GM12878 (cell line): ENCODE measurements around the gene PFKM. TPM values are rescaled to one million over a fixed set of nuclear protein-coding genes. Genes with fewer than 3 reads are reported as not detected.
A peak's percentile ranks its signal among the peaks of the same experiment; 100 is the strongest.

Experiments used
- ATAC-seq: fragments of 200-7000 bp; cut with Tn5 transposase; 3 replicates; pipeline ENCODE4 v1.9.1; 2020; ENCODE audit warnings: mild to moderate bottlenecking, moderate library complexity
- BruUV-seq: library from RNA; stranded (reverse); fragments of 400-500 nt; replicated peaks from 2 replicates; lab custom pipeline; 2021; lab: Mats Ljungman, UMichigan
- CTCF ChIA-PET: fragments of 300-600 bp; sonication (Branson Sonifier 250); formaldehyde crosslinking; extraction: SDS; loops from one replicate; lab custom pipeline; 2021; ENCODE audit warnings: inconsistent platforms; lab: Yijun Ruan, JAX
- POLR2A ChIA-PET: fragments of 350-600 bp; formaldehyde crosslinking; extraction: SDS; loops from one replicate; lab custom pipeline; 2021; ENCODE audit warnings: inconsistent platforms; lab: Charles Lee
- RAD21 ChIA-PET: fragments of 300-600 bp; sonication (Branson Sonifier 250); formaldehyde crosslinking; loops from one replicate; lab custom pipeline; 2023; ENCODE audit warnings: antibody characterized with exemption; ENCODE audit not compliant: unreplicated experiment; lab: Charles Lee
- SMC1A ChIA-PET: fragments of 300-600 bp; sonication (Branson Sonifier 250); formaldehyde crosslinking; loops from one replicate; lab custom pipeline; 2023; ENCODE audit not compliant: unreplicated experiment, uncharacterized antibody; lab: Charles Lee
- DNase-seq: peaks from one replicate; pipeline ENCODE4 v3.0.0-alpha.2; 2011; ENCODE audit warnings: low read depth, low spot score
- FAIRE-seq: peaks from 3 replicates; lab custom pipeline; 2011; peaks lifted over from hg19 to GRCh38; lab: Jason Lieb, UNC
- H2AFZ ChIP-seq: 2 replicates; pipeline ENCODE4 v1.6.0; 2011; ENCODE audit warnings: low read depth, low read length, control low read depth; ENCODE audit not compliant: control insufficient read depth
- H3K27ac ChIP-seq: 2 replicates; pipeline ENCODE4 v1.5.1; 2011; ENCODE audit warnings: control low read depth; ENCODE audit not compliant: control insufficient read depth, insufficient read depth
- H3K27me3 ChIP-seq, 2 experiments: replicated peaks in 1 of 2; 2 replicates each; pipeline versions ENCODE4 v1.6.0 to v1.6.1; 2011; ENCODE audit warnings: low read length in 1 of 2; ENCODE audit not compliant: control insufficient read depth in 2 of 2, insufficient read depth in 2 of 2
- H3K36me3 ChIP-seq, 2 experiments: 2 replicates each; pipeline ENCODE4 v1.5.1; 2011; ENCODE audit warnings: low read length in 1 of 2; ENCODE audit not compliant: control insufficient read depth in 2 of 2, insufficient read depth in 2 of 2
- H3K4me1 ChIP-seq: 2 replicates; pipeline ENCODE4 v1.6.1; 2011; ENCODE audit warnings: mild to moderate bottlenecking, low read length, moderate library complexity, mixed read lengths; ENCODE audit not compliant: control insufficient read depth, insufficient read depth
- H3K4me2 ChIP-seq: 2 replicates; pipeline ENCODE4 v1.6.0; 2011; ENCODE audit warnings: control low read depth; ENCODE audit not compliant: control insufficient read depth, insufficient read depth
- H3K4me3 ChIP-seq: fragments of 200-600 bp; sonication (generic); 2 replicates; pipeline ENCODE4 v1.5.1; 2016
- H3K79me2 ChIP-seq: 2 replicates; pipeline ENCODE4 v1.6.0; 2011; ENCODE audit warnings: low read length; ENCODE audit not compliant: control insufficient read depth, insufficient read depth
- H3K9ac ChIP-seq: 2 replicates; pipeline ENCODE4 v1.8.0; 2011; ENCODE audit warnings: low read length, control low read depth, mixed read lengths; ENCODE audit not compliant: control insufficient read depth, insufficient read depth
- H3K9me3 ChIP-seq: replicated peaks from 3 replicates; pipeline ENCODE4 v1.5.1; 2011; ENCODE audit warnings: mild to moderate bottlenecking, low read length; ENCODE audit not compliant: control insufficient read depth, insufficient read depth
- H4K20me1 ChIP-seq: 2 replicates; pipeline ENCODE4 v1.6.0; 2011; ENCODE audit not compliant: control insufficient read depth, insufficient read depth
- BRCA1 ChIP-seq: IDR thresholded peaks from 2 replicates; pipeline ENCODE4 v1.6.1; 2011; ENCODE audit warnings: low read depth, low read length, improper control_type of control experiment
- CBX5 ChIP-seq: sonication (generic); IDR thresholded peaks from 2 replicates; pipeline ENCODE4 v1.6.1; 2016; ENCODE audit warnings: low read depth, moderate library complexity, mild to moderate bottlenecking, inconsistent platforms
- GABPA ChIP-seq: IDR thresholded peaks from 2 replicates; pipeline ENCODE4 v1.6.1; 2014; ENCODE audit warnings: antibody characterized with exemption, low read depth, mild to moderate bottlenecking, inconsistent platforms
- HDAC6 ChIP-seq: fragments of 200-600 bp; sonication (generic); IDR thresholded peaks from one replicate; pipeline ENCODE4 v1.8.0; 2017; ENCODE audit warnings: antibody characterized with exemption; ENCODE audit not compliant: unreplicated experiment
- IKZF2 ChIP-seq, 2 experiments: fragments of 450-650 bp; IDR thresholded peaks; 2 replicates each; pipeline ENCODE4 v1.6.1; 2017; ENCODE audit warnings: mild to moderate bottlenecking in 2 of 2, moderate library complexity in 2 of 2
- JUND ChIP-seq: IDR thresholded peaks from 2 replicates; pipeline ENCODE4 v1.6.1; 2012; ENCODE audit warnings: low read depth, mild to moderate bottlenecking, low read length, improper control_type of control experiment, moderate library complexity
- KLF5 ChIP-seq: fragments of 450-650 bp; IDR thresholded peaks from 2 replicates; pipeline ENCODE4 v1.6.1; 2014; ENCODE audit warnings: mild to moderate bottlenecking; ENCODE audit not compliant: partially characterized antibody
- LARP7 ChIP-seq: fragments of 450-650 bp; IDR thresholded peaks from 2 replicates; pipeline ENCODE4 v1.6.1; 2017; ENCODE audit warnings: mild to moderate bottlenecking
- MYC ChIP-seq: IDR thresholded peaks from 2 replicates; pipeline ENCODE4 v1.6.1; 2011; ENCODE audit warnings: mild to moderate bottlenecking, low read length, moderate library complexity, inconsistent platforms; ENCODE audit not compliant: insufficient read depth, insufficient replicate concordance, insufficient read length, severe bottlenecking
- NFYB ChIP-seq: IDR thresholded peaks from 2 replicates; pipeline ENCODE4 v1.6.1; 2011; ENCODE audit warnings: low read depth, mild to moderate bottlenecking, low read length, improper control_type of control experiment, moderate library complexity; ENCODE audit not compliant: insufficient read depth
- RAD21 ChIP-seq: IDR thresholded peaks from 2 replicates; pipeline ENCODE4 v1.6.1; 2011; ENCODE audit warnings: mild to moderate bottlenecking, low read depth, low read length, moderate library complexity; ENCODE audit not compliant: insufficient read depth
- RAD51 ChIP-seq: fragments of 450-650 bp; IDR thresholded peaks from 2 replicates; pipeline ENCODE4 v1.6.1; 2016; ENCODE audit warnings: moderate library complexity, mild to moderate bottlenecking, inconsistent platforms
- SMARCA5 ChIP-seq: fragments of 450-650 bp; IDR thresholded peaks from 2 replicates; pipeline ENCODE4 v1.6.1; 2017; ENCODE audit warnings: mild to moderate bottlenecking
- SMC3 ChIP-seq: IDR thresholded peaks from 2 replicates; pipeline ENCODE4 v1.6.1; 2011; ENCODE audit warnings: low read length, improper control_type of control experiment, borderline replicate concordance
- STAT1 ChIP-seq: fragments of 450-650 bp; conservative IDR thresholded peaks from 2 replicates; pipeline ENCODE4 v1.6.1; 2014; ENCODE audit warnings: antibody characterized with exemption, mild to moderate bottlenecking
- SUZ12 ChIP-seq: fragments of 200-600 bp; sonication (generic); IDR thresholded peaks from one replicate; pipeline ENCODE4 v1.6.1; 2018; ENCODE audit warnings: antibody characterized with exemption, mild to moderate bottlenecking; ENCODE audit not compliant: unreplicated experiment
- WGBS: methylation state at CpG from one replicate; pipeline ENCODE4 v1.1.6; 2016; ENCODE audit warnings: low lambda C conversion rate; ENCODE audit not compliant: insufficient replicate concordance, insufficient coverage; ENCODE audit errors: missing lambda C conversion rate; 5-methylcytosine and 5-hydroxymethylcytosine counted together
- in situ Hi-C: fragments of 300-500 bp; cut with MboI; formaldehyde crosslinking; loops from 9 replicates; pipeline ENCODE4 v1.14.3; 2018; ENCODE audit warnings: mixed read lengths
- intact Hi-C: fragments of 100-400 bp; cut with micrococcal nuclease; formaldehyde crosslinking; loops from one replicate; pipeline ENCODE4 v1.14.2; 2022; ENCODE audit not compliant: unreplicated experiment
- polyA plus RNA-seq, 11 experiments: library from polyadenylated mRNA; depleted of rRNA in 4 of 11; unstranded in 6 of 11; stranded (reverse) in 5 of 11; fragments of >200 nt; fragmentation: Nextera tagmentation in 4 of 11; fragmentation: Illumina TruSeq in 1 of 11; extraction: Ambion mirVana in 4 of 11; extraction: Trizol in 1 of 11; gene quantifications; 1 replicate in 1 of 11; 2 replicates in 10 of 11; pipeline versions ENCODE4 v1.2.1 to v1.2.3, GENCODE V29; 2011 to 2016; ENCODE audit warnings: inconsistent platforms in 2 of 11, missing spikeins in 2 of 11, low read depth in 1 of 11
- total RNA-seq, 4 experiments: library from RNA; depleted of rRNA in 3 of 4; stranded (reverse); fragments of >200 nt in 3 of 4; fragmentation: Illumina TruSeq in 1 of 4; extraction: Trizol in 1 of 4; gene quantifications; 2 replicates each; pipeline versions ENCODE4 v1.2.1 to v1.2.3, GENCODE V29; 2013 to 2021
- TF ChIP-seq, protein P1 (sequence below): fragments of 150-350 bp; IDR thresholded peaks from 2 replicates; pipeline ENCODE4 v1.6.1; 2014; ENCODE audit warnings: mild to moderate bottlenecking, low read depth, low read length
- TF ChIP-seq, protein P2 (sequence below): fragments of 450-650 bp; IDR thresholded peaks from 2 replicates; pipeline ENCODE4 v1.6.1; 2017; ENCODE audit warnings: mild to moderate bottlenecking, moderate library complexity

PFKM gene
- total and polyA plus RNA-seq, 10 of the 15 experiments (the other 5 are each of a cell fraction or from before 2014, with no cell fraction given): 27.6 to 80.0 (median 55.8) TPM

DNA sequence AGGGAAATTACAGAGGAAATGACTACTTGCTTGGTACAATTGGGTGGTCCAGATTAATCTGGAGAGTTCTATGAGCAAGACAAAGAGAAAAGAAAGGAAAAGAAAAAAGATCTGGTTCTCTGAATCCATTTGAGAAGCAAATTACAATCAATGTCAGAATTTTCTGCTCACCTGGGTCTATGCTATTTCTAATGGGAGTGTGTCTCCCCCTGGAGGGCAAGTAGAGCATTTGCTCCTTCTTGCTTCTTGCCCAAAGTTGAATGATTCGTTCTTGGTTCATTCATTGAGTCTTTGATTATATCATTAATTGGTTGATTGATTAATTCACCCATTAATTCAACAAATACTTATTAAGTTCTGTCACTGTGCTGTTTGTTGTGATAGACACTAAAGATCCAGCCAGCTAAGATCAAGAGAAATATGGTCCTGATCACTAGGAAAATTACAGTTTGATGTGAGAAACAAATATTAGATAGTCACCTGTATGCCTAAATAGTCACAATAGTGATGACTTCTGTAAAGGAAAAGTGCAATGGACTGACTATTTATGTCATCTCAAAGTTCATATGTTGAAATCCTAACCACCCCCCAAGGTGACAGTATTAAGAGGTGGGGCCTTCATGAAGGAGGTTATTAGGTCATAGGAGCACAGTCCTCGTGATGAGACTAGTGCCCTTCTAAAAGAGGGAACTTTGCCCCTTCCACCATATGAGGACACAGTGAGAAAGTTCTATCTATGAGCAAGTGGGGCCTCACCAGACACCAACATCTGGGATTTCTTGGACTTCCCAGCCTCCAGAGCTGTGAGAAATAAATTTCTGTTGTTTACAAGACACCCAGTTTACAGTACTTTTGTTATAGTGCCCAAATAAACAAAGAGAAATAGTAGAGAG, 46.2 kb downstream of the PFKM start:
- Histone ChIP-seq H3K27me3 (peaks cover 0 to 2% of the 10 kb centered on the region in 2 experiments; a peak in 2 of 4 replicates), H3K4me2 (no peak overlapping the region), H3K4me3 (no peak overlapping the region), H2AFZ (no peak overlapping the region), H3K79me2 (no peaks in the 10 kb centered on the region), H3K9me3 (no peaks in the 10 kb centered on the region), H3K27ac (no peak overlapping the region), H3K36me3 (no peaks in the 10 kb centered on the region), H3K4me1 (peaks cover 4% of the 10 kb centered on the region; the same call in 1 of the 2 replicates), H4K20me1 (no peaks in the 10 kb centered on the region), H3K9ac (no peak overlapping the region)
- intact Hi-C loops: loop anchor here (2.0 to 5.0 kb wide), 3 partner anchors 81 to 448 kb away; partner anchors contain the start of gene TMEM106C
- FAIRE-seq (peak; percentile 54), ATAC-seq (peak; percentile 82), DNase-seq (peak; percentile 45)
- in situ Hi-C loops: loop anchor here (5.0 kb wide), 1 partner anchor 453 kb away; no protein-coding TSS in a partner anchor
- CTCF ChIA-PET: interaction anchor here (0.6 to 4.8 kb wide), 35 partner anchors 9 to 460 kb away, joined by 3 to 38 read pairs (median 4); partner anchors contain the start of gene TMEM106C
- BruUV-seq: no TSS peak
- POLR2A ChIA-PET: interaction anchor here (0.6 kb wide), 2 partner anchors 13 to 72 kb away, joined by 3 read pairs; no protein-coding TSS in a partner anchor
- RAD21 ChIA-PET: interaction anchor here (0.6 to 2.2 kb wide), 6 partner anchors 9 to 326 kb away, joined by 3 to 7 read pairs (median 6); partner anchors contain the start of genes ASB8 and TMEM106C
- 0% methylated on average over 2 of the region's 2 CpGs for WGBS
- SMC1A ChIA-PET: interaction anchor here (0.6 to 2.6 kb wide), 13 partner anchors 10 to 453 kb away, joined by 3 to 7 read pairs (median 3); partner anchors contain the start of gene TMEM106C
- TF ChIP-seq LARP7: no peak
- no peak for TF ChIP-seq STAT1
- no peak for TF ChIP-seq IKZF2 (IDR thresholded peaks at IDR 0.05)
- TF ChIP-seq, protein P1, sequence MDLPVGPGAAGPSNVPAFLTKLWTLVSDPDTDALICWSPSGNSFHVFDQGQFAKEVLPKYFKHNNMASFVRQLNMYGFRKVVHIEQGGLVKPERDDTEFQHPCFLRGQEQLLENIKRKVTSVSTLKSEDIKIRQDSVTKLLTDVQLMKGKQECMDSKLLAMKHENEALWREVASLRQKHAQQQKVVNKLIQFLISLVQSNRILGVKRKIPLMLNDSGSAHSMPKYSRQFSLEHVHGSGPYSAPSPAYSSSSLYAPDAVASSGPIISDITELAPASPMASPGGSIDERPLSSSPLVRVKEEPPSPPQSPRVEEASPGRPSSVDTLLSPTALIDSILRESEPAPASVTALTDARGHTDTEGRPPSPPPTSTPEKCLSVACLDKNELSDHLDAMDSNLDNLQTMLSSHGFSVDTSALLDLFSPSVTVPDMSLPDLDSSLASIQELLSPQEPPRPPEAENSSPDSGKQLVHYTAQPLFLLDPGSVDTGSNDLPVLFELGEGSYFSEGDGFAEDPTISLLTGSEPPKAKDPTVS: 0 out of 2 replicates have a peak, but pooled peaks have one; percentile 36
- TF ChIP-seq NFYB: no peak
- no peak for TF ChIP-seq GABPA
- no peak for TF ChIP-seq KLF5
- TF ChIP-seq, protein P2, sequence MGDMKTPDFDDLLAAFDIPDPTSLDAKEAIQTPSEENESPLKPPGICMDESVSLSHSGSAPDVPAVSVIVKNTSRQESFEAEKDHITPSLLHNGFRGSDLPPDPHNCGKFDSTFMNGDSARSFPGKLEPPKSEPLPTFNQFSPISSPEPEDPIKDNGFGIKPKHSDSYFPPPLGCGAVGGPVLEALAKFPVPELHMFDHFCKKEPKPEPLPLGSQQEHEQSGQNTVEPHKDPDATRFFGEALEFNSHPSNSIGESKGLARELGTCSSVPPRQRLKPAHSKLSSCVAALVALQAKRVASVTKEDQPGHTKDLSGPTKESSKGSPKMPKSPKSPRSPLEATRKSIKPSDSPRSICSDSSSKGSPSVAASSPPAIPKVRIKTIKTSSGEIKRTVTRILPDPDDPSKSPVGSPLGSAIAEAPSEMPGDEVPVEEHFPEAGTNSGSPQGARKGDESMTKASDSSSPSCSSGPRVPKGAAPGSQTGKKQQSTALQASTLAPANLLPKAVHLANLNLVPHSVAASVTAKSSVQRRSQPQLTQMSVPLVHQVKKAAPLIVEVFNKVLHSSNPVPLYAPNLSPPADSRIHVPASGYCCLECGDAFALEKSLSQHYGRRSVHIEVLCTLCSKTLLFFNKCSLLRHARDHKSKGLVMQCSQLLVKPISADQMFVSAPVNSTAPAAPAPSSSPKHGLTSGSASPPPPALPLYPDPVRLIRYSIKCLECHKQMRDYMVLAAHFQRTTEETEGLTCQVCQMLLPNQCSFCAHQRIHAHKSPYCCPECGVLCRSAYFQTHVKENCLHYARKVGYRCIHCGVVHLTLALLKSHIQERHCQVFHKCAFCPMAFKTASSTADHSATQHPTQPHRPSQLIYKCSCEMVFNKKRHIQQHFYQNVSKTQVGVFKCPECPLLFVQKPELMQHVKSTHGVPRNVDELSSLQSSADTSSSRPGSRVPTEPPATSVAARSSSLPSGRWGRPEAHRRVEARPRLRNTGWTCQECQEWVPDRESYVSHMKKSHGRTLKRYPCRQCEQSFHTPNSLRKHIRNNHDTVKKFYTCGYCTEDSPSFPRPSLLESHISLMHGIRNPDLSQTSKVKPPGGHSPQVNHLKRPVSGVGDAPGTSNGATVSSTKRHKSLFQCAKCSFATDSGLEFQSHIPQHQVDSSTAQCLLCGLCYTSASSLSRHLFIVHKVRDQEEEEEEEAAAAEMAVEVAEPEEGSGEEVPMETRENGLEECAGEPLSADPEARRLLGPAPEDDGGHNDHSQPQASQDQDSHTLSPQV: no peak
- TF ChIP-seq BRCA1: no peak
- no peak for TF ChIP-seq MYC
- no peak for TF ChIP-seq RAD51
- no peak for TF ChIP-seq JUND
- TF ChIP-seq HDAC6: no peak
- TF ChIP-seq CBX5: no peak
- TF ChIP-seq SUZ12: no peak
- no peak for TF ChIP-seq SMARCA5
- peak; percentile 81 for TF ChIP-seq SMC3
- TF ChIP-seq RAD21: peak; percentile 92
